Fibroblast of gingiva (primary cell): ENCODE measurements around the gene LENEP.
A peak's percentile ranks its signal among the peaks of the same experiment; 100 is the strongest.

Experiments
- DNase-seq: peaks from one replicate; pipeline ENCODE4 v3.0.0-alpha.2; 2011; ENCODE audit warnings: low read depth

The LENEP gene

GRCh38 chr1:154993572-154994268 lies at the start of gene LENEP:
LENEP (plus strand) TSS chr1:154993586; CDS start chr1:154993608, 22 bp downstream.
- DNase-seq = no peak

GRCh38 chr1:154943649-154944400 lies 49.6 kb upstream of the LENEP start:
- DNase-seq = no peak

- DNase-seq = no peak
Measured at GRCh38 chr1:154944401-154945159, 48.8 kb upstream of the LENEP start.

GRCh38 chr1:154945160-154945961 lies 48.0 kb upstream of the LENEP start:
- no peak for DNase-seq

GRCh38 chr1:154945962-154946850 lies 47.2 kb upstream of the LENEP start:
- DNase-seq = no peak

- DNase-seq = no peak
Measured at GRCh38 chr1:154948079-154948478, 45.3 kb upstream of the LENEP start.

GRCh38 chr1:154951901-154952657 lies 41.3 kb upstream of the LENEP start:
- DNase-seq = no peak

GRCh38 chr1:154952664-154953063 lies 40.7 kb upstream of the LENEP start:
- DNase-seq = no peak

- no peak for DNase-seq
Measured at GRCh38 chr1:154953611-154954038, 39.8 kb upstream of the LENEP start.

- no peak for DNase-seq
Measured at GRCh38 chr1:154954541-154954940, 38.8 kb upstream of the LENEP start.

- peak; percentile 67 for DNase-seq
Measured at GRCh38 chr1:154955039-154955717, 38.2 kb upstream of the LENEP start.

GRCh38 chr1:154955718-154956543 lies 37.5 kb upstream of the LENEP start, which contains the start of gene PBXIP1:
PBXIP1 (minus strand) TSS chr1:154956099; CDS start chr1:154953721, 2,378 bp downstream.
- DNase-seq = peak; percentile 82

- no peak for DNase-seq
Measured at GRCh38 chr1:154956544-154956941, 36.8 kb upstream of the LENEP start.

GRCh38 chr1:154957091-154957657 lies 36.2 kb upstream of the LENEP start:
- no peak for DNase-seq

GRCh38 chr1:154958036-154958435 lies 35.4 kb upstream of the LENEP start:
- DNase-seq = no peak

- DNase-seq = no peak
Measured at GRCh38 chr1:154958681-154959425, 34.5 kb upstream of the LENEP start.

- DNase-seq = no peak
Measured at GRCh38 chr1:154959426-154959780, 34.0 kb upstream of the LENEP start.
